HepG2 (cell line): ENCODE measurements around the gene URAD. TPM values are rescaled to one million over a fixed set of nuclear protein-coding genes. Genes with fewer than 3 reads are reported as not detected.

Source experiments
- ATAC-seq: fragments of 200-7000 bp; cut with Tn5 transposase; 3 replicates; pipeline ENCODE4 v1.9.1; 2020; ENCODE audit warnings: mild to moderate bottlenecking, moderate library complexity
- BruUV-seq: library from RNA; stranded (reverse); fragments of 400-500 nt; replicated peaks from 2 replicates; lab custom pipeline; 2021; lab: Mats Ljungman, UMichigan
- CTCF ChIA-PET: fragments of 300-600 bp; formaldehyde crosslinking; extraction: SDS; loops from one replicate; lab custom pipeline; 2021; ENCODE audit warnings: low total read pairs, inconsistent platforms, low intra/inter-chr PET ratio; lab: Yijun Ruan, JAX
- POLR2A ChIA-PET: fragments of 350-600 bp; sonication (Branson Sonifier 250); formaldehyde crosslinking; loops from one replicate; lab custom pipeline; 2020; ENCODE audit warnings: antibody characterized with exemption, inconsistent platforms; lab: Yijun Ruan, JAX
- DNase-seq: peaks from one replicate; pipeline ENCODE4 v3.0.0-alpha.2; 2015; ENCODE audit warnings: low spot score
- FAIRE-seq: peaks from 3 replicates; lab custom pipeline; 2011; peaks lifted over from hg19 to GRCh38; lab: Jason Lieb, UNC
- H2AFZ ChIP-seq: one replicate; pipeline ENCODE4 v1.6.1; 2011; ENCODE audit warnings: low read length, inconsistent platforms
- H3K27ac ChIP-seq: fragments of 300-600 bp; 3 replicates; pipeline ENCODE4 v1.8.0; 2011; ENCODE audit warnings: mixed run types, mild to moderate bottlenecking, mixed read lengths, low read length, inconsistent platforms; ENCODE audit not compliant: insufficient read depth; ENCODE audit errors: extremely low read length
- H3K27me3 ChIP-seq, 2 experiments: fragments of 200-600 bp in 1 of 2; 2 replicates in 1 of 2; 3 replicates in 1 of 2; pipeline versions ENCODE4 v1.6.0 to v1.8.0; 2011; ENCODE audit warnings: low read length in 2 of 2, mild to moderate bottlenecking in 2 of 2, moderate library complexity in 2 of 2, inconsistent platforms in 1 of 2; ENCODE audit not compliant: insufficient read depth in 2 of 2, control insufficient read depth in 1 of 2
- H3K36me3 ChIP-seq, 2 experiments: fragments of 200-600 bp in 1 of 2; replicated peaks in 1 of 2; 2 replicates in 1 of 2; 3 replicates in 1 of 2; pipeline versions ENCODE4 v1.5.1 to v1.8.0; 2011; ENCODE audit warnings: low read length in 2 of 2, inconsistent platforms in 1 of 2; ENCODE audit not compliant: insufficient read depth in 2 of 2, control insufficient read depth in 1 of 2
- H3K4me1 ChIP-seq: 2 replicates; pipeline ENCODE4 v1.5.1; 2012; ENCODE audit warnings: low read length, inconsistent platforms; ENCODE audit not compliant: insufficient read depth
- H3K4me2 ChIP-seq: 2 replicates; pipeline ENCODE4 v1.6.0; 2011; ENCODE audit warnings: low read depth, low read length, inconsistent platforms
- H3K4me3 ChIP-seq, 3 experiments: fragments of 200-600 bp in 1 of 3; sonication (generic), shearing (Covaris generic) in 1 of 3; replicated peaks in 1 of 3; 2 replicates each; pipeline ENCODE4 v1.5.1; 2011 to 2016; ENCODE audit warnings: low read length in 3 of 3, inconsistent platforms in 2 of 3, low read depth in 2 of 3, mild to moderate bottlenecking in 2 of 3, control low read depth in 1 of 3, mixed read lengths in 1 of 3; ENCODE audit not compliant: insufficient read depth in 1 of 3
- H3K79me2 ChIP-seq: one replicate; pipeline ENCODE4 v1.6.1; 2011; ENCODE audit warnings: low read length, inconsistent platforms; ENCODE audit not compliant: insufficient read depth
- H3K9ac ChIP-seq: 2 replicates; pipeline ENCODE4 v1.6.0; 2011; ENCODE audit warnings: mild to moderate bottlenecking, low read depth, low read length, inconsistent platforms; ENCODE audit not compliant: insufficient read depth
- H3K9me3 ChIP-seq: 2 replicates; pipeline ENCODE4 v1.5.1; 2012; ENCODE audit warnings: mild to moderate bottlenecking, low read length
- H4K20me1 ChIP-seq: 2 replicates; pipeline ENCODE4 v1.6.0; 2011; ENCODE audit warnings: inconsistent platforms, mild to moderate bottlenecking, low read length, moderate library complexity; ENCODE audit not compliant: insufficient read depth
- ATAD3A ChIP-seq: sonication (generic); formaldehyde crosslinking; IDR thresholded peaks from 2 replicates; pipeline ENCODE4 v1.4.0; 2020; ENCODE audit warnings: missing genetic modification reagents
- GTF2F1 ChIP-seq: fragments of 150-350 bp; IDR thresholded peaks from 2 replicates; pipeline ENCODE4 v1.6.1; 2014; ENCODE audit warnings: low read length
- MXD1 ChIP-seq: sonication (generic); formaldehyde crosslinking; IDR thresholded peaks from 2 replicates; pipeline ENCODE4 v1.4.0; 2020; ENCODE audit warnings: mild to moderate bottlenecking, missing genetic modification reagents
- NCOA1 ChIP-seq: sonication (generic); formaldehyde crosslinking; IDR thresholded peaks from 2 replicates; pipeline ENCODE4 v1.9.0; 2021; ENCODE audit warnings: missing genetic modification reagents
- SETDB1 ChIP-seq: sonication (generic); formaldehyde crosslinking; IDR thresholded peaks from 2 replicates; pipeline ENCODE4 v1.5.1; 2020; ENCODE audit warnings: missing genetic modification reagents, mild to moderate bottlenecking, borderline replicate concordance
- TFDP1 ChIP-seq: IDR thresholded peaks from 2 replicates; pipeline ENCODE4 v1.6.1; 2016; ENCODE audit warnings: missing compliant biosample characterization, missing genetic modification reagents, borderline replicate concordance
- ZBTB7B ChIP-seq: sonication (generic); formaldehyde crosslinking; IDR thresholded peaks from 2 replicates; pipeline ENCODE4 v1.4.0; 2020; ENCODE audit warnings: missing genetic modification reagents
- ZNF230 ChIP-seq: sonication (generic); formaldehyde crosslinking; IDR thresholded peaks from 2 replicates; pipeline ENCODE4 v1.4.0; 2020; ENCODE audit warnings: mild to moderate bottlenecking, missing genetic modification reagents
- ZNF275 ChIP-seq: sonication (generic); formaldehyde crosslinking; IDR thresholded peaks from 2 replicates; pipeline ENCODE4 v1.8.0; 2022; ENCODE audit warnings: missing genetic modification reagents, mild to moderate bottlenecking, inconsistent platforms, borderline replicate concordance
- ZNF326 ChIP-seq: sonication (generic); formaldehyde crosslinking; IDR thresholded peaks from 2 replicates; pipeline ENCODE4 v1.4.0; 2020; ENCODE audit warnings: missing genetic modification reagents, borderline replicate concordance
- ZNF709 ChIP-seq: sonication (generic); formaldehyde crosslinking; IDR thresholded peaks from 2 replicates; pipeline ENCODE4 v1.5.0; 2020; ENCODE audit warnings: mild to moderate bottlenecking, missing genetic modification reagents
- ZNF749 ChIP-seq: sonication (generic); formaldehyde crosslinking; IDR thresholded peaks from 2 replicates; pipeline ENCODE4 v1.8.0; 2022; ENCODE audit warnings: mild to moderate bottlenecking, missing genetic modification reagents, moderate library complexity, borderline replicate concordance
- ZNF784 ChIP-seq: sonication (generic); formaldehyde crosslinking; IDR thresholded peaks from 2 replicates; pipeline ENCODE4 v1.5.1; 2020; ENCODE audit warnings: missing genetic modification reagents, mild to moderate bottlenecking, borderline replicate concordance
- ZNF83 ChIP-seq: sonication (generic); formaldehyde crosslinking; IDR thresholded peaks from 2 replicates; pipeline ENCODE4 v1.4.0; 2020; ENCODE audit warnings: missing genetic modification reagents, mild to moderate bottlenecking, borderline replicate concordance
- WGBS: methylation state at CpG from one replicate; pipeline ENCODE4 v1.1.6; 2017; ENCODE audit warnings: low lambda C conversion rate; 5-methylcytosine and 5-hydroxymethylcytosine counted together
- in situ Hi-C: cut with HindIII; loops from 2 replicates; pipeline ENCODE4 v1.10.0; 2017; ENCODE audit warnings: low pct_unique_long_range_greater_than_20kb; ENCODE audit not compliant: extremely low pct_ligation_motif_present
- intact Hi-C: fragments of 100-400 bp; cut with micrococcal nuclease; formaldehyde crosslinking; loops from one replicate; pipeline ENCODE4 v1.10.0; 2022; ENCODE audit not compliant: unreplicated experiment
- polyA plus RNA-seq, 8 experiments: library from polyadenylated mRNA; depleted of rRNA in 3 of 8; stranded (reverse) in 7 of 8; unstranded in 1 of 8; fragments of >200 nt; fragmentation: Illumina TruSeq in 4 of 8; extraction: Trizol in 4 of 8; gene quantifications; 2 replicates each; pipeline versions ENCODE4 v1.2.1 to v1.2.3, GENCODE V29; 2011 to 2016; ENCODE audit warnings: low read depth in 4 of 8, missing spikeins in 1 of 8, mixed read lengths in 1 of 8; ENCODE audit not compliant: insufficient read depth in 1 of 8
- total RNA-seq, 5 experiments: library from RNA; depleted of rRNA; stranded (reverse); fragments of >200 nt; fragmentation: Illumina TruSeq; extraction: Trizol; gene quantifications; 2 replicates each; pipeline ENCODE4 v1.2.3, GENCODE V29; 2016; ENCODE audit warnings: low read depth in 1 of 5
- TF ChIP-seq, protein P1 (sequence below): sonication (generic); formaldehyde crosslinking; conservative IDR thresholded peaks from 2 replicates; pipeline ENCODE4 v1.8.1; 2023; ENCODE audit warnings: missing genetic modification reagents
- TF ChIP-seq, protein P2 (sequence below): sonication (generic); formaldehyde crosslinking; IDR thresholded peaks from 2 replicates; pipeline ENCODE4 v1.8.0; 2022; ENCODE audit warnings: missing genetic modification reagents, low read depth, mild to moderate bottlenecking, borderline replicate concordance

URAD gene
- total and polyA plus RNA-seq, 2 of the 13 experiments (the other 11 are each of a cell fraction or from before 2014, with no cell fraction given): not detected

GRCh38 chr13:27960362-27961226 lies 27.9 kb downstream of the URAD start:
- intact Hi-C loops (loop anchor here (1.0 to 2.0 kb wide), 4 partner anchors 24 to 598 kb away; no protein-coding TSS in a partner anchor), in situ Hi-C loops (loop anchor here (25.0 kb wide), 1 partner anchor 998 kb away; no protein-coding TSS in a partner anchor)
- H3K4me1 ChIP-seq: peaks cover 61% of the 10 kb centered on the region
- FAIRE-seq (peak; percentile 96), ATAC-seq (peak; percentile 90), DNase-seq (peak; percentile 97)
- H2AFZ ChIP-seq: no peak overlapping the region
- H3K4me2 ChIP-seq: peak overlapping the region; percentile 89
- 0% methylated on average over 7 of the region's 73 CpGs for WGBS
- H3K36me3 ChIP-seq: no peaks in the 10 kb centered on the region
- H3K27ac ChIP-seq: peak overlapping the region; percentile 98
- H3K27me3 ChIP-seq: peaks cover 3 to 10% of the 10 kb centered on the region in 2 experiments; a peak in 2 of 5 replicates
- no peaks in the 10 kb centered on the region for H4K20me1 ChIP-seq
- BruUV-seq: TSS peak; percentile 81
- H3K9me3 ChIP-seq: no peaks in the 10 kb centered on the region
- ChIA-PET CTCF (interaction anchor here (1.4 kb wide), 1 partner anchor 91 kb away, joined by 4 read pairs; no protein-coding TSS in a partner anchor), POLR2A (interaction anchor here (0.6 to 2.4 kb wide), 10 partner anchors 15 to 969 kb away, joined by 3 to 9 read pairs (median 4); partner anchors contain the start of genes MTIF3 and PDX1)
- no peaks in the 10 kb centered on the region for H3K79me2 ChIP-seq
- H3K4me3 ChIP-seq: peak overlapping the region; percentile 55 to 77 (median 77)
- peak overlapping the region; percentile 80 for H3K9ac ChIP-seq
- no peak for TF ChIP-seq GTF2F1
- peak; percentile 68; the same call in 1 of the 2 replicates for TF ChIP-seq ZNF230 (CRISPR knock-in tag)
- TF ChIP-seq MXD1: peak; percentile 67
- TF ChIP-seq ZNF83 (CRISPR knock-in tag): no peak
- no peak for TF ChIP-seq ZNF709
- TF ChIP-seq SETDB1 (CRISPR knock-in tag): no peak
- peak; percentile 88; the same call in 1 of the 2 replicates for TF ChIP-seq ZNF749 (CRISPR knock-in tag)
- peak; percentile 69; the same call in 1 of the 2 replicates for TF ChIP-seq NCOA1
- TF ChIP-seq TFDP1 (CRISPR knock-in tag): peak; percentile 78
- no peak for TF ChIP-seq ATAD3A (CRISPR knock-in tag)
- TF ChIP-seq ZNF275 (CRISPR knock-in tag): no peak
- no peak for TF ChIP-seq ZNF784 (CRISPR knock-in tag)
- no peak for TF ChIP-seq ZNF326
- TF ChIP-seq, protein P1, sequence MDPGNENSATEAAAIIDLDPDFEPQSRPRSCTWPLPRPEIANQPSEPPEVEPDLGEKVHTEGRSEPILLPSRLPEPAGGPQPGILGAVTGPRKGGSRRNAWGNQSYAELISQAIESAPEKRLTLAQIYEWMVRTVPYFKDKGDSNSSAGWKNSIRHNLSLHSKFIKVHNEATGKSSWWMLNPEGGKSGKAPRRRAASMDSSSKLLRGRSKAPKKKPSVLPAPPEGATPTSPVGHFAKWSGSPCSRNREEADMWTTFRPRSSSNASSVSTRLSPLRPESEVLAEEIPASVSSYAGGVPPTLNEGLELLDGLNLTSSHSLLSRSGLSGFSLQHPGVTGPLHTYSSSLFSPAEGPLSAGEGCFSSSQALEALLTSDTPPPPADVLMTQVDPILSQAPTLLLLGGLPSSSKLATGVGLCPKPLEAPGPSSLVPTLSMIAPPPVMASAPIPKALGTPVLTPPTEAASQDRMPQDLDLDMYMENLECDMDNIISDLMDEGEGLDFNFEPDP: 0 out of 2 replicates have a peak, but pooled peaks have one; percentile 87
- TF ChIP-seq ZBTB7B (CRISPR knock-in tag): peak; percentile 90
- TF ChIP-seq, protein P2, sequence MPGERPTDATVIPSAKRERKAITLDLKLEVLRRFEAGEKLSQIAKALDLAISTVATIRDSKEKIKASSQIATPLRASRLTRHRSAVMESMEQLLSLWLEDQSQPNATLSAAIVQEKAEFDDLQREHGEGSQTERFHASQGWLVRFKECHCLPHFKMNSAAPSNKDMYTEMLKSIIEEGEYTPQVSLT (CRISPR knock-in tag): no peak
